Measurements from ENCODE around the gene ZNF473.

DNA sequence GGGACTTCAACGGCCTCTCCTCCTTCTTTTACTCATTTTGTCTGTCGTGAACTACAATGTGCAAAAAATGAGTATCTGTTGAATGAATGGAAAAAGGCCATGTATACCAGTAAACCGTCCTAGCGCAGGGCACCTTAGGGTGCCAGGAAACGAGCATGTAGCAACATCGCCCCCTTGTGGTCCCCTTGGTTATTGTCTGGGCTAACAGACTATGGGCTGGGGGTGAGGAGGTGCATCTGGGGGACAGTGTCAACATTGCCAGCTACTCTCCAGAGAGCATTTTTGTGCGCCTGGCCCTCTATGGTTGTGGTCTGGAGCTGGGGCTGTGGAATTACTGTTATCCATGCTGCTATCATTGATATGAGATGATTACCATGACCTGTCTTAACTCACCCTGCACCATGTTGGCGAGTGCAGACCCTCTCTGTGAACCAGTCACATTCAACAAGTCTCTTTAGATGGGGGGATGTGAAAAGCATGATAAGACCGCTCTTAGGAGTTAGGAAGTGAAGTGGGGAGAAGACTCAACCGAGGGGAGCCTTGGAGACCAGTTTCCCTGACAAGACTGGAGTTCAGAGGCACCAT lies 42.1 kb upstream of the ZNF473 start:
- TF ChIP-seq, protein P1, sequence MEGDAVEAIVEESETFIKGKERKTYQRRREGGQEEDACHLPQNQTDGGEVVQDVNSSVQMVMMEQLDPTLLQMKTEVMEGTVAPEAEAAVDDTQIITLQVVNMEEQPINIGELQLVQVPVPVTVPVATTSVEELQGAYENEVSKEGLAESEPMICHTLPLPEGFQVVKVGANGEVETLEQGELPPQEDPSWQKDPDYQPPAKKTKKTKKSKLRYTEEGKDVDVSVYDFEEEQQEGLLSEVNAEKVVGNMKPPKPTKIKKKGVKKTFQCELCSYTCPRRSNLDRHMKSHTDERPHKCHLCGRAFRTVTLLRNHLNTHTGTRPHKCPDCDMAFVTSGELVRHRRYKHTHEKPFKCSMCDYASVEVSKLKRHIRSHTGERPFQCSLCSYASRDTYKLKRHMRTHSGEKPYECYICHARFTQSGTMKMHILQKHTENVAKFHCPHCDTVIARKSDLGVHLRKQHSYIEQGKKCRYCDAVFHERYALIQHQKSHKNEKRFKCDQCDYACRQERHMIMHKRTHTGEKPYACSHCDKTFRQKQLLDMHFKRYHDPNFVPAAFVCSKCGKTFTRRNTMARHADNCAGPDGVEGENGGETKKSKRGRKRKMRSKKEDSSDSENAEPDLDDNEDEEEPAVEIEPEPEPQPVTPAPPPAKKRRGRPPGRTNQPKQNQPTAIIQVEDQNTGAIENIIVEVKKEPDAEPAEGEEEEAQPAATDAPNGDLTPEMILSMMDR (IDR thresholded peaks at IDR 0.05) = peak; percentile 89
- TF ChIP-seq POLR2AphosphoS5 (IDR thresholded peaks at IDR 0.05; ENCODE audit: low read depth, low read length) = 0 out of 2 replicates have a peak, but pooled peaks have one; percentile 5
- TF ChIP-seq REST (IDR thresholded peaks at IDR 0.05; ENCODE audit: insufficient read depth in 1 of 2, low read depth in 2 of 2, low read length in 1 of 2) = no peak
- TF ChIP-seq SIN3A (IDR thresholded peaks at IDR 0.05; ENCODE audit: borderline replicate concordance, insufficient read depth, low read depth, low read length) = no peak

Data from Panc1 (cell line).